ENCODE data around the gene KLF1.

DNA sequence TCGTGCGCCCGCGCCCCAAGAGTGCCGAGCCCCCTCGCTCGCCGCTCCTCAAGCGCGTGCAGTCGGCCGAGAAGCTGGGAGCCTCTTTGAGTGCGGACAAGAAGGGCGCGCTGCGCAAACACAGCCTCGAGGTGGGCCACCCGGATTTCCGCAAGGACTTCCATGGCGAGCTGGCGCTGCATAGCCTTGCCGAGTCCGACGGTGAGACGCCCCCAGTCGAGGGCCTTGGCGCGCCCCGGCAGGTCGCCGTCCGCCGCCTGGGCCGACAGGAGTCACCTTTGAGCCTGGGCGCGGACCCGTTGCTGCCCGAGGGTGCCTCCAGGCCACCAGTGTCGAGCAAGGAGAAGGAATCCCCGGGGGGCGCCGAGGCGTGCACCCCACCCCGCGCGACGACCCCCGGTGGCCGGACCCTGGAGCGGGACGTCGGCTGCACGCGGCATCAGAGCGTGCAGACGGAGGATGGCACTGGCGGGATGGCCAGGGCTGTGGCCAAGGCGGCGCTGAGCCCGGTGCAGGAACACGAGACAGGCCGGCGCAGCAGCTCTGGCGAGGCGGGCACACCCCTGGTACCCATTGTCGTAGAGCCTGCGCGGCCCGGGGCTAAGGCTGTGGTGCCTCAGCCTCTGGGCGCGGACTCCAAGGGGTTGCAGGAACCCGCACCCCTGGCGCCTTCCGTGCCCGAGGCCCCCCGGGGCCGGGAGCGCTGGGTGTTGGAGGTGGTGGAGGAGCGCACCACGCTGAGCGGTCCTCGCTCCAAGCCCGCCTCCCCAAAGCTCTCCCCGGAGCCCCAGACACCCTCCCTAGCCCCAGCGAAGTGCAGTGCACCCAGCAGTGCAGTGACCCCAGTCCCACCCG lies 12.9 kb downstream of the KLF1 start:
- TF ChIP-seq SUZ12 (IDR thresholded peaks at IDR 0.05; ENCODE audit: extremely low read depth, insufficient read depth, insufficient read length) (no peak), ZNF274 (IDR thresholded peaks at IDR 0.05; ENCODE audit: low read depth, low read length) (no peak), YY1 (IDR thresholded peaks at IDR 0.05; ENCODE audit: insufficient read depth, insufficient read length) (no peak)
